HG02623 (cell line): Measurements from ENCODE around the gene DPP6.
"Not testable (repeated sequence)": the region's sequence is repeated elsewhere in the genome, so short reads cannot be mapped to it uniquely, and the experiment has no call there.

Experiments
- ATAC-seq: cut with Tn5 transposase; IDR thresholded peaks from one replicate; pipeline ENCODE4 v1.9.1; 2021; ENCODE audit warnings: moderate library complexity; ENCODE audit not compliant: unreplicated experiment

DPP6 gene

GRCh38 chr7:154146707-154147038 is 94.5 kb downstream of the DPP6 start:
- ATAC-seq = not testable (repeated sequence)

- ATAC-seq = not testable (repeated sequence)
Measured at GRCh38 chr7:154148791-154149516, 96.8 kb downstream of the DPP6 start.

- ATAC-seq = not testable (repeated sequence)
Measured at GRCh38 chr7:154150656-154151055, 98.5 kb downstream of the DPP6 start.

- not testable (repeated sequence) for ATAC-seq
Measured at GRCh38 chr7:154151306-154151705, 99.1 kb downstream of the DPP6 start.

- ATAC-seq = not testable (repeated sequence)
Measured at GRCh38 chr7:154155928-154156327, 103.7 kb downstream of the DPP6 start.

- ATAC-seq = not testable (repeated sequence)
Measured at GRCh38 chr7:154162921-154163320, 110.7 kb downstream of the DPP6 start.

- ATAC-seq = not testable (repeated sequence)
Measured at GRCh38 chr7:154163642-154164041, 111.4 kb downstream of the DPP6 start.

GRCh38 chr7:154167051-154167450 is 114.9 kb downstream of the DPP6 start:
- ATAC-seq = no peak

GRCh38 chr7:154167807-154168206 is 115.6 kb downstream of the DPP6 start:
- ATAC-seq = no peak

GRCh38 chr7:154171422-154171821 is 119.2 kb downstream of the DPP6 start:
- no peak for ATAC-seq

- no peak for ATAC-seq
Measured at GRCh38 chr7:154172236-154172635, 120.0 kb downstream of the DPP6 start.

GRCh38 chr7:154177584-154177983 is 125.4 kb downstream of the DPP6 start:
- no peak for ATAC-seq

GRCh38 chr7:154178895-154179294 is 126.7 kb downstream of the DPP6 start:
- no peak for ATAC-seq

GRCh38 chr7:154183482-154183881 is 131.3 kb downstream of the DPP6 start:
- ATAC-seq = no peak

- ATAC-seq = no peak
Measured at GRCh38 chr7:154183946-154184345, 131.7 kb downstream of the DPP6 start.

GRCh38 chr7:154186811-154187210 is 134.6 kb downstream of the DPP6 start:
- no peak for ATAC-seq

GRCh38 chr7:154188330-154188729 is 136.1 kb downstream of the DPP6 start:
- no peak for ATAC-seq

- no peak for ATAC-seq
Measured at GRCh38 chr7:154195266-154195665, 143.1 kb downstream of the DPP6 start.

GRCh38 chr7:154198481-154198880 is 146.3 kb downstream of the DPP6 start:
- no peak for ATAC-seq

GRCh38 chr7:154200241-154200640 is 148.0 kb downstream of the DPP6 start:
- ATAC-seq = no peak

GRCh38 chr7:154202002-154202401 is 149.8 kb downstream of the DPP6 start:
- no peak for ATAC-seq

GRCh38 chr7:154204046-154204445 is 151.8 kb downstream of the DPP6 start:
- ATAC-seq = no peak

GRCh38 chr7:154212861-154213260 is 160.7 kb downstream of the DPP6 start:
- no peak for ATAC-seq
